Measurements from ENCODE around the gene RBKS.

Gene RBKS

GRCh38 chr2:27831279-27832050 lies 58.7 kb downstream of the RBKS start:
- no peak for DNase-seq (ENCODE audit: low read depth in 2 of 2)

- DNase-seq (ENCODE audit: low read depth in 2 of 2): no peak
Measured at GRCh38 chr2:27830656-27831055, 59.5 kb downstream of the RBKS start.

- no peak for DNase-seq (ENCODE audit: low read depth in 2 of 2)
Measured at GRCh38 chr2:27829791-27830190, 60.4 kb downstream of the RBKS start.

- no peak for DNase-seq (ENCODE audit: low read depth in 2 of 2)
Measured at GRCh38 chr2:27828305-27828704, 61.9 kb downstream of the RBKS start.

GRCh38 chr2:27824401-27824800 lies 65.8 kb downstream of the RBKS start:
- DNase-seq (ENCODE audit: low read depth in 2 of 2): no peak

GRCh38 chr2:27823569-27823968 lies 66.6 kb downstream of the RBKS start:
- no peak for DNase-seq (ENCODE audit: low read depth in 2 of 2)

- no peak for DNase-seq (ENCODE audit: low read depth in 2 of 2)
Measured at GRCh38 chr2:27823135-27823534, 67.1 kb downstream of the RBKS start.

- DNase-seq (ENCODE audit: low read depth in 2 of 2): no peak
Measured at GRCh38 chr2:27822049-27822448, 68.1 kb downstream of the RBKS start.

GRCh38 chr2:27815860-27816438 lies 74.2 kb downstream of the RBKS start:
- DNase-seq (ENCODE audit: low read depth in 2 of 2): no peak

- no peak for DNase-seq (ENCODE audit: low read depth in 2 of 2)
Measured at GRCh38 chr2:27814758-27815157, 75.4 kb downstream of the RBKS start.

- no peak for DNase-seq (ENCODE audit: low read depth in 2 of 2)
Measured at GRCh38 chr2:27811768-27812167, 78.4 kb downstream of the RBKS start.

GRCh38 chr2:27810455-27810854 lies 79.7 kb downstream of the RBKS start:
- DNase-seq (ENCODE audit: low read depth in 2 of 2): no peak

- no peak for DNase-seq (ENCODE audit: low read depth in 2 of 2)
Measured at GRCh38 chr2:27809761-27810241, 80.4 kb downstream of the RBKS start.

GRCh38 chr2:27808984-27809383 lies 81.2 kb downstream of the RBKS start:
- DNase-seq (ENCODE audit: low read depth in 2 of 2): no peak

GRCh38 chr2:27808418-27808817 lies 81.8 kb downstream of the RBKS start:
- no peak for DNase-seq (ENCODE audit: low read depth in 2 of 2)

GRCh38 chr2:27807476-27807875 lies 82.7 kb downstream of the RBKS start:
- DNase-seq (ENCODE audit: low read depth in 2 of 2): no peak

- no peak for DNase-seq (ENCODE audit: low read depth in 2 of 2)
Measured at GRCh38 chr2:27806311-27807059, 83.7 kb downstream of the RBKS start.

GRCh38 chr2:27805180-27805579 lies 85.0 kb downstream of the RBKS start:
- DNase-seq (ENCODE audit: low read depth in 2 of 2): no peak

GRCh38 chr2:27804146-27804545 lies 86.0 kb downstream of the RBKS start:
- no peak for DNase-seq (ENCODE audit: low read depth in 2 of 2)

- no peak for DNase-seq (ENCODE audit: low read depth in 2 of 2)
Measured at GRCh38 chr2:27803046-27803445, 87.1 kb downstream of the RBKS start.

GRCh38 chr2:27802547-27802946 lies 87.6 kb downstream of the RBKS start:
- no peak for DNase-seq (ENCODE audit: low read depth in 2 of 2)

GRCh38 chr2:27800856-27801255 lies 89.3 kb downstream of the RBKS start:
- no peak for DNase-seq (ENCODE audit: low read depth in 2 of 2)

- DNase-seq (ENCODE audit: low read depth in 2 of 2): no peak
Measured at GRCh38 chr2:27799646-27800010, 90.6 kb downstream of the RBKS start.
